NT2/D1 (cell line): ENCODE measurements around the gene SNCG.

ENCODE experiments used
- DNase-seq: peaks from one replicate; pipeline ENCODE4 v3.0.0-alpha.2; 2011; ENCODE audit warnings: low read depth, low spot score
- H3K27me3 ChIP-seq: 2 replicates; pipeline ENCODE4 v1.6.0; 2011; ENCODE audit warnings: mild to moderate bottlenecking; ENCODE audit not compliant: insufficient read length, insufficient read depth
- H3K36me3 ChIP-seq: 2 replicates; pipeline ENCODE4 v1.6.1; 2011; ENCODE audit warnings: mild to moderate bottlenecking, low read length, mixed read lengths; ENCODE audit not compliant: insufficient read depth, insufficient read length
- H3K4me1 ChIP-seq: 2 replicates; pipeline ENCODE4 v1.5.1; 2011; ENCODE audit not compliant: insufficient read depth, insufficient read length
- H3K4me3 ChIP-seq: 2 replicates; pipeline ENCODE4 v1.5.1; 2011; ENCODE audit warnings: low read depth; ENCODE audit not compliant: insufficient read length
- H3K9ac ChIP-seq: 2 replicates; pipeline ENCODE4 v1.6.0; 2011; ENCODE audit warnings: low read depth; ENCODE audit not compliant: insufficient read length
- H3K9me3 ChIP-seq: 2 replicates; pipeline ENCODE4 v1.5.1; 2011; ENCODE audit warnings: mild to moderate bottlenecking, low read length; ENCODE audit not compliant: insufficient read depth
- SUZ12 ChIP-seq: IDR thresholded peaks from 2 replicates; pipeline ENCODE4 v1.6.1; 2011; ENCODE audit not compliant: insufficient read length, insufficient read depth; ENCODE audit errors: extremely low read depth
- YY1 ChIP-seq: IDR thresholded peaks from 2 replicates; pipeline ENCODE4 v1.6.1; 2011; ENCODE audit not compliant: insufficient read length, insufficient read depth
- ZNF274 ChIP-seq: IDR thresholded peaks from 2 replicates; pipeline ENCODE4 v1.6.1; 2011; ENCODE audit warnings: mild to moderate bottlenecking, low read depth, low read length

The SNCG gene

DNA sequence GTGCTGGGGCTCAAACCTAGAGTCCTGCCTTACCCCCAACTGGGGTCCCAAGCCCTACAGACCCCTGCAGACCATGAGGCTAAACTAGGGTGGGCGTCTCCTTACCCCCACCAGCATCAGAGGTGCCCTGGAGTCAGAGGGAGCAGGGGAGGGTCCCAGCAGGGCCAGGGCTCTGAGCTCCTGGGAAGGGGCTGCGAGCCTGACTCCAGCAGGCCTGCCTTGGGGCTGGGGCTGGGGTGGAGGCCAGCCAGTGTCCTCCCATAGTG, 1.3 kb downstream of the SNCG start:
- peak overlapping the region; percentile 64 for H3K9ac ChIP-seq

DNA sequence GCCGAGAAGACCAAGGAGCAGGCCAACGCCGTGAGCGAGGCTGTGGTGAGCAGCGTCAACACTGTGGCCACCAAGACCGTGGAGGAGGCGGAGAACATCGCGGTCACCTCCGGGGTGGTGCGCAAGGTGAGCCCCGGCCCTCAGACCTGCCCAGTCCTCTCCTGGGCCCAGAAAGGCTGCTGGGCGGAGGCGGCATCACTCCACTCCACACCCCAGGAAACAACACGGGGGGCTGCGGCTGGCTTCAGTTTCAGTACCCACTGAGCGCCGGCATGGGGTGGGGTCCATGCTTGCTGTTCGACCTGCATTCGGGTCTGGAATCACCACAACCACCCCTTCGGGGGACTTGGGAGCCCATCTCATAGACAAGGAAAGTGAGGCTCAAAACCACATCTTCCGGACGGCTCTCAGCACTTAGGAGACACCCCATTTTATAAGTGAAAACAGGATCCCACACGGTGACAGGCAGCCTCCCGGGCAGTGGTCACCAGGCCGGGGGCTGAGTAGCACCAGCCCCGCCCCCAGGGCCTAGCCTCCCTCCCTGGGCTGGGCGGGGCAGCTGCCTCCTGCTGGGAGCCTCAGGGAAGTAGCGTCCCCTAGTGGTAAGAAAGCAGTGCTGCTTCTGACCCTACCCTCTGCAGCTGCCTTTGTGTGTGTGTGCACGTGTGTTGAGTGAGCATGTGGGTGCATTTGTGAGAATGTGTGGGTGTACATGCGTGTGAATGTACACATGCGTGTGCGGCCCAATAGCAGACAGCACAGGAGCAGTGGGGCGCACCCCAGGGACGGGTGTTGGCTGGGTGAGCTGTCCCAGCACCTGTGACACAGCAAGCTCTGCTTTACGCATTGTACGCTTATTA, 1.8 kb downstream of the SNCG start:
- Histone ChIP-seq H3K9me3 (no peaks in the 10 kb centered on the region), H3K9ac (peak overlapping the region; percentile 64), H3K4me1 (peaks cover 63% of the 10 kb centered on the region), H3K27me3 (no peaks in the 10 kb centered on the region), H3K4me3 (no peak overlapping the region), H3K36me3 (no peaks in the 10 kb centered on the region)
- DNase-seq: no peak
- TF ChIP-seq ZNF274 (no peak), SUZ12 (no peak), YY1 (no peak)

More for the DNA sequence above, 1.3 kb downstream of the SNCG start:
- Histone ChIP-seq H3K27me3 (no peaks in the 10 kb centered on the region), H3K9me3 (no peaks in the 10 kb centered on the region), H3K4me3 (no peak overlapping the region), H3K4me1 (peaks cover 68% of the 10 kb centered on the region), H3K36me3 (no peaks in the 10 kb centered on the region)
- DNase-seq: no peak
- TF ChIP-seq ZNF274 (no peak), SUZ12 (no peak), YY1 (no peak)

DNA sequence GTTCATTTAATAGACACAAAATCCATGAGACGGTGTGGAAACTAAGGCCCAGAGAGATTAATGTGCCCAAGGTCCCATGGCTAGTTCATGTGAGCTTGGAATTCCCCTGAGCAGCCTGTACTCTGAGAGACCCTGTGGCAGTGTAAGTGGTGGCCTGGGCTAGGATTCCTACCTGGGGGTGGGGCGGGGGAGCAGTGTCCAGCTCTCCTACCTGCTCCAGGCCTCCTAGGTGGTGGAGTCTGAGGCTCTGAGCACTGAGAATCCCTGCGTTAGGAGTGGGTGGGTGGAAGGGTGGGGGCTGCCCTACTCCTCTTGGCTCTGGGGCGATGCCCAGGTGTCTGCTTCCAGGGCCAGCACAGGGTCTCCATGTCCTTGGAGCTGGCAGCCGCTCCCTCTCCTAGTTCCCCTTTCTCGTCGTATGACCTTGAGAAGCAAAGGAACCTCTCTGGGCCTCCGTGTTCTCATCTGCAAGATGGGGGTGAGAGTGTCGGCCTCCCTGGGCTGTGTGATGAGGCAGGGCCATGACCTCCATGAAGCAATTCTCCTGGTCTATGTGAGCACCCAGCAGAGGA, 2.5 kb downstream of the SNCG start:
- Histone ChIP-seq H3K27me3 (no peaks in the 10 kb centered on the region), H3K36me3 (no peaks in the 10 kb centered on the region), H3K4me1 (peaks cover 57% of the 10 kb centered on the region), H3K9me3 (no peaks in the 10 kb centered on the region), H3K4me3 (no peak overlapping the region), H3K9ac (peak overlapping the region; percentile 50)
- DNase-seq: no peak
- TF ChIP-seq ZNF274 (no peak), SUZ12 (no peak), YY1 (no peak)

DNA sequence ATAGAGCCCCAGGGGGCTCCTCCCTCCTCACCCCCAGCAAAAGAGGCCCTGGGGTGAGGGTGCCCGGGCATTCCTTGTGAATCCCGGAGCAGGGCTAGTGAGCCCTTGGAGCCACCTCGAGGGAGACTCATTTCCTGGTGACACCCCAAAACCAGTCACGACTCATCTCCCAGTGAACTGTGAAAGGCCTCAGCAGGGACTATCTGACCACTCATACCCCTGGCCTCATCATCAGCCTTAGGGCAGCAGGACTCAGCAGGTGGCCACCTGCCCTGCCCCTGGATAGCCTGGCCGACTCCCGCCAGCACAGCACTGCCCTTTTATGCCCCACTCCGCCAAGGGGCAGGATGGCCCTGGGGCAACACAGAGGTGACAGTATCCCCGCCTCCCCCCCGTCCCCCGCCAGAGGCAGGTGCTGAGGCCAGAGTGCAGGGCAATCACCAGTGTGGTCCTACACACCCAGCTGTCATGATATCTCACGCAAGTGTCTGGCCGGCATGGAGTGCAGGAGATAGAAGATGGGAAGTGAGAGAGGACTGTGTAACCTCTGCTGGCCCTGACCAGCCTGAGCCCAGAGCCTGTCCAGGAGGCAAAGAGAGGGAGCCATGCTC, 3.2 kb downstream of the SNCG start:
- no peak for DNase-seq
- Histone ChIP-seq H3K9me3 (no peaks in the 10 kb centered on the region), H3K4me1 (peaks cover 53% of the 10 kb centered on the region)

DNA sequence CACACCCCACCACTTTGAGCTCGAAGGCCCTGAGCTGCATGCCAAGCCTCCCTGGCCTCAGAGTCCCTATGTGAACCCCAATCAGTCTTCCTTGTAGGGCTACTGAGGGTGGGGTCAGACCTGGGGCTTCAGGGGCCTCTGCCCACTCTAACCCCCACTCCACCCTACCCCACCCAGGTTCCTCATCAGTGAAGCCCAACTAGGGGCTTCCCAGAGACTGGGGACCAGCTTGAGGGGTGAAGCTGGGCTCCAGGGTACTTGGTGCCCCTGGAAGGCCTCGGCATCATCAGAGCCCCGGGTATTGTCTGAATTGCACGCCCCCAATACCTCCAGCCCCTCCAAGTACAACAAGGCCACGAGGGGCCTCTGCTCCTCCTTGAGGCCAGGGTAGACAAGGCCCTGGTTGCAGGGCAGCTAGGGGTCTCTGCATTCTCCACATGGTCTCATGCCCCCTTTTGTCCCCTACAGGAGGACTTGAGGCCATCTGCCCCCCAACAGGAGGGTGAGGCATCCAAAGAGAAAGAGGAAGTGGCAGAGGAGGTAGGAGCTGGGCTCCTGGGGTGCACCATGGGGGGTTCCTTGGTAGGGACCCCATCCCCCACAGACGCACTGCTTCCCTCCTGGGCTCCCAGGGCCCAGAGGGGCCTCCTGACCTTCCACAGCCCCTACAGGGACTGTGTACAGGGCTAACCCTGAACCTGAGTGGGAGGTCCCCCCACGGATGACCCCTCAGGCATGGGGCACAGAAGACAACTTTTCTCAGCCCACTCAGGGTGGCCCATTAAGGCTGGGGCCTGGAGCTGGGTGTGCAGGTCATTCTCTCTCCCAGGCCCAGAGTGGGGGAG, 4.0 kb downstream of the SNCG start:
- no peak overlapping the region for H3K9ac ChIP-seq

More for the DNA sequence above, 3.2 kb downstream of the SNCG start:
- no peak overlapping the region for H3K9ac ChIP-seq
- no peak for TF ChIP-seq YY1
- no peak for TF ChIP-seq SUZ12
- no peak for TF ChIP-seq ZNF274
- no peaks in the 10 kb centered on the region for H3K27me3 ChIP-seq
- H3K36me3 ChIP-seq: no peaks in the 10 kb centered on the region
- H3K4me3 ChIP-seq: no peak overlapping the region

DNA sequence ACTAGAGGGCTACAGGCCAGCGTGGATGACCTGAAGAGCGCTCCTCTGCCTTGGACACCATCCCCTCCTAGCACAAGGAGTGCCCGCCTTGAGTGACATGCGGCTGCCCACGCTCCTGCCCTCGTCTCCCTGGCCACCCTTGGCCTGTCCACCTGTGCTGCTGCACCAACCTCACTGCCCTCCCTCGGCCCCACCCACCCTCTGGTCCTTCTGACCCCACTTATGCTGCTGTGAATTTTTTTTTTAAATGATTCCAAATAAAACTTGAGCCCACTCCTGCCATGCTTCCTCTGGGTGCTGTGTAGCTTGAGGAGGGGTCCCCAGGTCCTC, 4.5 kb downstream of the SNCG start:
- TF ChIP-seq ZNF274: no peak
- TF ChIP-seq YY1: no peak
- TF ChIP-seq SUZ12: no peak
- H3K4me3 ChIP-seq: no peak overlapping the region
- H3K4me1 ChIP-seq: peaks cover 54% of the 10 kb centered on the region
- no peaks in the 10 kb centered on the region for H3K9me3 ChIP-seq
- H3K9ac ChIP-seq: no peak overlapping the region
- DNase-seq: no peak
- no peaks in the 10 kb centered on the region for H3K27me3 ChIP-seq
- H3K36me3 ChIP-seq: no peaks in the 10 kb centered on the region

More for the DNA sequence above, 4.0 kb downstream of the SNCG start:
- Histone ChIP-seq H3K4me3 (no peak overlapping the region), H3K36me3 (no peaks in the 10 kb centered on the region), H3K27me3 (no peaks in the 10 kb centered on the region), H3K9me3 (no peaks in the 10 kb centered on the region), H3K4me1 (peaks cover 51% of the 10 kb centered on the region)
- DNase-seq: no peak
- no peak for TF ChIP-seq YY1
- no peak for TF ChIP-seq SUZ12
- no peak for TF ChIP-seq ZNF274

DNA sequence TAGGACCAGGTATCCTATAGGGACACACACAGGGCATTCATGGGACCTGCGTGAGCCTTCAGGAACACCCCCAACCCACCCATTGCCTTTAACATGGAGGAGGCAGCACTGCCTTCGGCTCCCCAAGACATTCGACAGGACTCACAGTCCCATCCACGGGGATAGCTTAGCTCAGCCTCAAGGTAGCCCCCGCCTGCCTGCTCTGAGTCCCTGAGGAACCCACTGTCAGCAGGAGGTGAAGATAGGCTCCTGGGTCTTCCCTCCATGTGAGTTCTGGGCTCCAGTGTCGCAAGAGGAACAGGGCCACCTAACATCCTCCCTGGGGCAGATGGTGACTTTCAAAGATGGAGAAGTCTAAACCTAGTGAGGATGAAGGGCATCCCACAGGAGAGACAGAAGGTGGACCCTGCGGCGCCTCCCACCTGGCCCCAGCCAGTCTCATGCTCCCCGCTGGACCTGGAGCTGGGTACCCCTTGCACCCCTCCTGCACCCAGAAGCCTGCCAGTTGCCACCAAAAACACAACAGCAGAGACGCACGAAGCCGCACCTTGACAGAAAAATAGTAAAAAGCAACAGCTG, 5.0 kb downstream of the SNCG start:
- Histone ChIP-seq H3K4me1 (peaks cover 51% of the 10 kb centered on the region), H3K9me3 (no peaks in the 10 kb centered on the region), H3K27me3 (no peaks in the 10 kb centered on the region), H3K36me3 (no peaks in the 10 kb centered on the region), H3K4me3 (no peak overlapping the region), H3K9ac (no peak overlapping the region)
- TF ChIP-seq SUZ12: no peak
- no peak for TF ChIP-seq ZNF274
- TF ChIP-seq YY1: no peak
- no peak for DNase-seq
